ENCODE measurements around the gene SHISA9. TPM values are rescaled to one million over a fixed set of nuclear protein-coding genes. Genes with fewer than 3 reads are reported as not detected.

SHISA9 gene
- total and polyA plus RNA-seq, 2 donors from 2014 or later = 0.95 to 2.8 TPM

GRCh38 chr16:13005721-13006247 lies 104.4 kb downstream of the SHISA9 start:
- intact Hi-C loops (cut with DNase I) = no loop called here
- Histone ChIP-seq H3K36me3 (ENCODE audit: control insufficient read depth in 2 of 3, insufficient read depth in 3 of 3, low read length in 3 of 3) (no peaks in the 10 kb centered on the region), H3K9me3 (ENCODE audit: control insufficient read depth in 2 of 3, insufficient read depth in 1 of 3, low read length in 3 of 3) (no peaks in the 10 kb centered on the region), H3K27me3 (ENCODE audit: control insufficient read depth, insufficient read depth, low read length) (no peaks in the 10 kb centered on the region), H3K4me3 (ENCODE audit: low read length in 3 of 3) (no peak overlapping the region), H3K27ac (ENCODE audit: low read depth in 2 of 2, low read length in 2 of 2) (no peak overlapping the region), H3K4me1 (ENCODE audit: control insufficient read depth in 2 of 3, insufficient read depth in 2 of 3, low read depth in 1 of 3, low read length in 3 of 3) (no peaks in the 10 kb centered on the region), H3K9ac (ENCODE audit: low read length in 3 of 3) (no peak overlapping the region)
- DNase-seq = peak in 3 of 5 donors; percentile 30 to 46 (median 31)
- FAIRE-seq = no peak
- no peak for TF ChIP-seq CTCF (IDR thresholded peaks at IDR 0.05; ENCODE audit: borderline replicate concordance, extremely low read depth, insufficient read depth)

- Histone ChIP-seq H3K27ac (ENCODE audit: low read depth in 2 of 2, low read length in 2 of 2) (no peak overlapping the region), H3K4me3 (ENCODE audit: low read length in 3 of 3) (no peak overlapping the region), H3K36me3 (ENCODE audit: control insufficient read depth in 2 of 3, insufficient read depth in 3 of 3, low read length in 3 of 3) (no peaks in the 10 kb centered on the region), H3K27me3 (ENCODE audit: control insufficient read depth, insufficient read depth, low read length) (no peaks in the 10 kb centered on the region), H3K9ac (ENCODE audit: low read length in 3 of 3) (no peak overlapping the region), H3K9me3 (ENCODE audit: control insufficient read depth in 2 of 3, insufficient read depth in 1 of 3, low read length in 3 of 3) (no peaks in the 10 kb centered on the region), H3K4me1 (ENCODE audit: control insufficient read depth in 2 of 3, insufficient read depth in 2 of 3, low read depth in 1 of 3, low read length in 3 of 3) (no peaks in the 10 kb centered on the region)
- intact Hi-C loops (cut with DNase I) = no loop called here
- DNase-seq (peak in 2 of 5 donors; percentile 21 to 28), FAIRE-seq (no peak)
- no peak for TF ChIP-seq CTCF (IDR thresholded peaks at IDR 0.05; ENCODE audit: borderline replicate concordance, extremely low read depth, insufficient read depth)
Measured at GRCh38 chr16:13012601-13013000, 111.2 kb downstream of the SHISA9 start.

GRCh38 chr16:13013043-13013442 lies 111.6 kb downstream of the SHISA9 start:
- FAIRE-seq (no peak), DNase-seq (no peak)
- intact Hi-C loops (cut with DNase I) = no loop called here
- no peak for TF ChIP-seq CTCF (IDR thresholded peaks at IDR 0.05; ENCODE audit: borderline replicate concordance, extremely low read depth, insufficient read depth)
- Histone ChIP-seq H3K36me3 (ENCODE audit: control insufficient read depth in 2 of 3, insufficient read depth in 3 of 3, low read length in 3 of 3) (no peaks in the 10 kb centered on the region), H3K9ac (ENCODE audit: low read length in 3 of 3) (no peak overlapping the region), H3K4me3 (ENCODE audit: low read length in 3 of 3) (no peak overlapping the region), H3K9me3 (ENCODE audit: control insufficient read depth in 2 of 3, insufficient read depth in 1 of 3, low read length in 3 of 3) (no peaks in the 10 kb centered on the region), H3K4me1 (ENCODE audit: control insufficient read depth in 2 of 3, insufficient read depth in 2 of 3, low read depth in 1 of 3, low read length in 3 of 3) (no peaks in the 10 kb centered on the region), H3K27me3 (ENCODE audit: control insufficient read depth, insufficient read depth, low read length) (no peaks in the 10 kb centered on the region), H3K27ac (ENCODE audit: low read depth in 2 of 2, low read length in 2 of 2) (no peak overlapping the region)

GRCh38 chr16:13014476-13014875 lies 113.1 kb downstream of the SHISA9 start:
- Histone ChIP-seq H3K9ac (ENCODE audit: low read length in 3 of 3) (no peak overlapping the region), H3K27me3 (ENCODE audit: control insufficient read depth, insufficient read depth, low read length) (no peaks in the 10 kb centered on the region), H3K36me3 (ENCODE audit: control insufficient read depth in 2 of 3, insufficient read depth in 3 of 3, low read length in 3 of 3) (no peaks in the 10 kb centered on the region), H3K4me3 (ENCODE audit: low read length in 3 of 3) (no peak overlapping the region), H3K4me1 (ENCODE audit: control insufficient read depth in 2 of 3, insufficient read depth in 2 of 3, low read depth in 1 of 3, low read length in 3 of 3) (no peaks in the 10 kb centered on the region), H3K27ac (ENCODE audit: low read depth in 2 of 2, low read length in 2 of 2) (no peak overlapping the region), H3K9me3 (ENCODE audit: control insufficient read depth in 2 of 3, insufficient read depth in 1 of 3, low read length in 3 of 3) (no peaks in the 10 kb centered on the region)
- TF ChIP-seq CTCF (IDR thresholded peaks at IDR 0.05; ENCODE audit: borderline replicate concordance, extremely low read depth, insufficient read depth) = no peak
- no peak for FAIRE-seq
- DNase-seq = peak in 2 of 5 donors; percentile 40 to 48
- intact Hi-C loops (cut with DNase I) = no loop called here

Data from kidney (tissue), 14 donors.